Activated naive CD4-positive, alpha-beta T cell treated with anti-CD3 and anti-CD28 coated beads, Interleukin-2, amount 10 ng/mL, durations not matched to agents 5 hours and 36 hours (primary cell): ENCODE results near the gene PSMD4. TPM values are rescaled to one million over a fixed set of nuclear protein-coding genes. Genes with fewer than 3 reads are reported as not detected.

Experiments used
- total RNA-seq, 2 experiments: library from RNA; stranded (reverse); gene quantifications; one replicate each; pipeline ENCODE4 v1.2.3, GENCODE V29; 2021

The PSMD4 gene
- total RNA-seq: 100 to 1,000 TPM; 163 to 173 TPM

GRCh38 chr1:151254217-151255213 is at the start of gene PSMD4:
Gene PSMD4 (plus strand): TSS chr1:151254734. CDS start chr1:151254783, 49 bp downstream.

GRCh38 chr1:151281969-151282882 is 27.7 kb downstream of the PSMD4 start, which contains the start of gene ZNF687:
Gene ZNF687 (plus strand): TSS chr1:151282299. CDS start chr1:151286292, 3,993 bp downstream.

Other genes with a start within 250 kb of the PSMD4 start
- 10 to 100 TPM; 37.4 to 37.7 TPM for gene MINDY1, start 247.8 kb upstream of the PSMD4 start, total RNA-seq
- 10 to 100 TPM; 18.5 to 20.5 TPM for gene PRUNE1, start 246.3 kb upstream of the PSMD4 start, total RNA-seq
- 1 to 10 TPM; 1.0 to 1.1 TPM for gene BNIPL, start 218.1 kb upstream of the PSMD4 start, total RNA-seq
- gene C1orf56, start 207.0 kb upstream of the PSMD4 start, total RNA-seq: 1 to 10 TPM; 1.2 to 1.4 TPM
- gene CDC42SE1, start 195.1 kb upstream of the PSMD4 start, total RNA-seq: 100 to 1,000 TPM; 362 to 368 TPM
- gene MLLT11, start 194.3 kb upstream of the PSMD4 start, total RNA-seq: 1 to 10 TPM; 4.0 to 4.1 TPM
- gene GABPB2, start 184.0 kb upstream of the PSMD4 start, total RNA-seq: 10 to 100 TPM; 27.7 to 30.6 TPM
- gene SEMA6C, start 108.1 kb upstream of the PSMD4 start, total RNA-seq: 1 to 10 TPM; 3.6 to 3.8 TPM
- gene TNFAIP8L2, start 98.1 kb upstream of the PSMD4 start, total RNA-seq: 10 to 100 TPM; 41.8 to 42.4 TPM
- 1 to 10 TPM; 2.7 to 3.1 TPM for gene LYSMD1, start 88.8 kb upstream of the PSMD4 start, total RNA-seq
- 10 to 100 TPM; 59.5 to 61.1 TPM for gene SCNM1, start 88.6 kb upstream of the PSMD4 start, total RNA-seq
- gene TMOD4, start 78.8 kb upstream of the PSMD4 start, total RNA-seq: 1 to 10 TPM; 3.2 to 4.4 TPM
- gene VPS72, start 64.5 kb upstream of the PSMD4 start, total RNA-seq: 10 to 100 TPM; 74.6 to 77.0 TPM
- 10 to 100 TPM; 57.7 to 59.3 TPM for gene PIP5K1A, start 56.2 kb upstream of the PSMD4 start, total RNA-seq
- gene ZNF687, start 27.6 kb downstream of the PSMD4 start, total RNA-seq: 10 to 100 TPM; 27.7 to 27.9 TPM
- 10 to 100 TPM; 65.2 to 65.6 TPM for gene PI4KB, start 72.7 kb downstream of the PSMD4 start, total RNA-seq
- 10 to 100 TPM; 66.6 to 69.5 TPM for gene RFX5, start 92.5 kb downstream of the PSMD4 start, total RNA-seq
- not detected for gene SELENBP1, start 118.0 kb downstream of the PSMD4 start, total RNA-seq
- 100 to 1,000 TPM; 277 to 279 TPM for gene PSMB4, start 144.8 kb downstream of the PSMD4 start, total RNA-seq
- gene POGZ, start 204.8 kb downstream of the PSMD4 start, total RNA-seq: 10 to 100 TPM; 75.0 to 76.7 TPM